Prostate gland (tissue), 2 donors: ENCODE measurements around the gene CDC14B.

Experiments
- POLR2A ChIP-seq: fragments of 450-650 bp; IDR thresholded peaks from one replicate; pipeline ENCODE4 v1.6.1; 2016; ENCODE audit warnings: antibody characterized with exemption, mild to moderate bottlenecking
- TF ChIP-seq, protein P1 (sequence below), 4 experiments: fragments of 200-600 bp in 2 of 4; fragments of 450-650 bp in 2 of 4; sonication (generic) in 2 of 4; IDR thresholded peaks; 1 replicate in 3 of 4; 2 replicates in 1 of 4; pipeline ENCODE4 v1.5.1; 2016 to 2019; ENCODE audit warnings: antibody characterized with exemption in 4 of 4, mild to moderate bottlenecking in 2 of 4, moderate library complexity in 2 of 4

DNA sequence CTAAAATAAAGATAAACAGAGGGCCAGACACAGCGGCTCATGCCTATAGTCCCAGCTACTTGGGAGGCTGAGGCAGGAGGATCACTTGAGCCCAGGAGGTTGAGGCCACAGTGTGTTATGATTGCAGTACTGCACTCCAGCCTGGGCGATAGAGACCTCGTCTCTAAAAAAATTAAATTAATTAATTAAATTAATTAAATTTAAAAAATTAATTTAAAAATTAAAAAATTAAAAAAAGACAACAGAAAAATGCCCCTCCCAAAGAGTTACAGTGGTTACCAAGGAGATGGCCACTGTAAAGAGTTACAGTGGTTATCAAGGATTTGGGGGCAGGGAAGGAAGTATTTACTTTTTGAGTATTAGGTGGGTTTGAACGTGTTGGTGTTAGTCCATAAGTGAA lies 38.3 kb downstream of the CDC14B start:
- TF ChIP-seq, protein P1, sequence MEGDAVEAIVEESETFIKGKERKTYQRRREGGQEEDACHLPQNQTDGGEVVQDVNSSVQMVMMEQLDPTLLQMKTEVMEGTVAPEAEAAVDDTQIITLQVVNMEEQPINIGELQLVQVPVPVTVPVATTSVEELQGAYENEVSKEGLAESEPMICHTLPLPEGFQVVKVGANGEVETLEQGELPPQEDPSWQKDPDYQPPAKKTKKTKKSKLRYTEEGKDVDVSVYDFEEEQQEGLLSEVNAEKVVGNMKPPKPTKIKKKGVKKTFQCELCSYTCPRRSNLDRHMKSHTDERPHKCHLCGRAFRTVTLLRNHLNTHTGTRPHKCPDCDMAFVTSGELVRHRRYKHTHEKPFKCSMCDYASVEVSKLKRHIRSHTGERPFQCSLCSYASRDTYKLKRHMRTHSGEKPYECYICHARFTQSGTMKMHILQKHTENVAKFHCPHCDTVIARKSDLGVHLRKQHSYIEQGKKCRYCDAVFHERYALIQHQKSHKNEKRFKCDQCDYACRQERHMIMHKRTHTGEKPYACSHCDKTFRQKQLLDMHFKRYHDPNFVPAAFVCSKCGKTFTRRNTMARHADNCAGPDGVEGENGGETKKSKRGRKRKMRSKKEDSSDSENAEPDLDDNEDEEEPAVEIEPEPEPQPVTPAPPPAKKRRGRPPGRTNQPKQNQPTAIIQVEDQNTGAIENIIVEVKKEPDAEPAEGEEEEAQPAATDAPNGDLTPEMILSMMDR (IDR thresholded peaks at IDR 0.05), result no peak
- no peak for TF ChIP-seq POLR2A
